Smooth muscle cell (in vitro differentiated cells): ENCODE measurements around the gene OR4D2. TPM values are rescaled to one million over a fixed set of nuclear protein-coding genes. Genes with fewer than 3 reads are reported as not detected.

Experiments
- DNase-seq: peaks from one replicate; lab custom pipeline; 2025; ENCODE audit not compliant: unreplicated experiment; lab: John Stamatoyannopoulos, UW
- H2AFZ ChIP-seq: fragments of 200-600 bp; sonication (generic); 2 replicates; pipeline ENCODE4 v1.6.0; 2016; ENCODE audit warnings: antibody characterized with exemption, low read depth, mild to moderate bottlenecking
- H3F3A ChIP-seq: fragments of 200-600 bp; sonication (generic); 2 replicates; pipeline ENCODE4 v1.6.0; 2017; ENCODE audit warnings: antibody characterized with exemption, low read depth
- H3K27ac ChIP-seq: fragments of 200-600 bp; sonication (generic); 2 replicates; pipeline ENCODE4 v1.5.1; 2016; ENCODE audit warnings: low read depth, mild to moderate bottlenecking
- H3K27me3 ChIP-seq: fragments of 200-600 bp; sonication (generic); 2 replicates; pipeline ENCODE4 v1.6.1; 2016; ENCODE audit warnings: low read depth, mild to moderate bottlenecking
- H3K36me3 ChIP-seq: fragments of 200-600 bp; sonication (generic); 2 replicates; pipeline ENCODE4 v1.5.1; 2016; ENCODE audit warnings: low read depth
- H3K4me1 ChIP-seq: fragments of 200-600 bp; sonication (generic); 2 replicates; pipeline ENCODE4 v1.5.1; 2016; ENCODE audit warnings: low read depth
- H3K4me2 ChIP-seq: fragments of 200-600 bp; sonication (generic); 2 replicates; pipeline ENCODE4 v1.6.0; 2016; ENCODE audit warnings: mild to moderate bottlenecking
- H3K4me3 ChIP-seq: fragments of 200-600 bp; sonication (generic); 2 replicates; pipeline ENCODE4 v1.5.1; 2016; ENCODE audit warnings: mild to moderate bottlenecking
- H3K79me2 ChIP-seq: fragments of 200-600 bp; sonication (generic); 2 replicates; pipeline ENCODE4 v1.6.0; 2016; ENCODE audit warnings: low read depth, mild to moderate bottlenecking
- H3K9ac ChIP-seq: fragments of 200-600 bp; sonication (generic); 2 replicates; pipeline ENCODE4 v1.6.0; 2016; ENCODE audit warnings: low read depth
- H3K9me3 ChIP-seq: fragments of 200-600 bp; sonication (generic); replicated peaks from 2 replicates; pipeline ENCODE4 v1.5.1; 2016; ENCODE audit warnings: low read depth
- H4K20me1 ChIP-seq: fragments of 200-600 bp; sonication (generic); 2 replicates; pipeline ENCODE4 v1.6.0; 2016; ENCODE audit warnings: low read depth
- WGBS: methylation state at CpG from one replicate; pipeline ENCODE4 v1.1.7; 2016; ENCODE audit warnings: low lambda C conversion rate; 5-methylcytosine and 5-hydroxymethylcytosine counted together
- polyA plus RNA-seq: library from polyadenylated mRNA; unstranded; fragments of >200 nt; fragmentation: Nextera tagmentation; extraction: Ambion mirVana; gene quantifications from 2 replicates; pipeline ENCODE4 v1.2.1, GENCODE V29; 2016
- total RNA-seq: library from RNA; depleted of rRNA; stranded (reverse); fragments of >200 nt; gene quantifications from 2 replicates; pipeline ENCODE4 v1.2.3, GENCODE V29; 2014
- TF ChIP-seq, protein P1 (sequence below): fragments of 200-600 bp; sonication (generic); IDR thresholded peaks from 2 replicates; pipeline ENCODE4 v1.5.1; 2017; ENCODE audit warnings: borderline replicate concordance, mild to moderate bottlenecking, antibody characterized with exemption; ENCODE audit not compliant: insufficient read depth, poor library complexity, severe bottlenecking

OR4D2 gene
- total and polyA plus RNA-seq, 2 experiments from 2014 or later, result not detected

DNA sequence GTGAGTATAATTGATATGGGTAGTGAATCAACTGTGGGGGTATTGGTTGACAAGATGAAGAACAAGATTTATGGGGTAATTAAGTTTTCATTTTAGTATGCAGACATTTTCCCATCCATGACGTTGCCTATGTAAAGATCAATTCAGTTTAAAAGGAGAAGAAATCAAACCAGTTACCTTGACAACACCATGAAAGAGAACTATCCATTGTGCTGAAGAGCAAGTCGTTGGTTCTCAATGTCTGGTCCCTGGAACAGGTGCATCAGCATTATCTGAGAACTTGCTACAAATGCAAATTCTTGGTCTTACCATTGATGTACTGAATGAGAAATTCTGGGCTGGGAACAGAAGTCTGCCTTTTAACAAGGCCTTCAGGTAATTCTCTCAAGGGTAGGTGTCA lies 801 bp upstream of the OR4D2 start:
- H3K36me3 ChIP-seq, result no peaks in the 10 kb centered on the region
- no peak overlapping the region for H2AFZ ChIP-seq
- no peak overlapping the region for H3K4me2 ChIP-seq
- H3K27ac ChIP-seq, result no peak overlapping the region
- H3K4me3 ChIP-seq, result no peak overlapping the region
- peaks cover 66% of the 10 kb centered on the region for H3K27me3 ChIP-seq
- no peak overlapping the region for H3K9ac ChIP-seq
- no peaks in the 10 kb centered on the region for H3K79me2 ChIP-seq
- no peak for DNase-seq
- H4K20me1 ChIP-seq, result no peaks in the 10 kb centered on the region
- TF ChIP-seq, protein P1, sequence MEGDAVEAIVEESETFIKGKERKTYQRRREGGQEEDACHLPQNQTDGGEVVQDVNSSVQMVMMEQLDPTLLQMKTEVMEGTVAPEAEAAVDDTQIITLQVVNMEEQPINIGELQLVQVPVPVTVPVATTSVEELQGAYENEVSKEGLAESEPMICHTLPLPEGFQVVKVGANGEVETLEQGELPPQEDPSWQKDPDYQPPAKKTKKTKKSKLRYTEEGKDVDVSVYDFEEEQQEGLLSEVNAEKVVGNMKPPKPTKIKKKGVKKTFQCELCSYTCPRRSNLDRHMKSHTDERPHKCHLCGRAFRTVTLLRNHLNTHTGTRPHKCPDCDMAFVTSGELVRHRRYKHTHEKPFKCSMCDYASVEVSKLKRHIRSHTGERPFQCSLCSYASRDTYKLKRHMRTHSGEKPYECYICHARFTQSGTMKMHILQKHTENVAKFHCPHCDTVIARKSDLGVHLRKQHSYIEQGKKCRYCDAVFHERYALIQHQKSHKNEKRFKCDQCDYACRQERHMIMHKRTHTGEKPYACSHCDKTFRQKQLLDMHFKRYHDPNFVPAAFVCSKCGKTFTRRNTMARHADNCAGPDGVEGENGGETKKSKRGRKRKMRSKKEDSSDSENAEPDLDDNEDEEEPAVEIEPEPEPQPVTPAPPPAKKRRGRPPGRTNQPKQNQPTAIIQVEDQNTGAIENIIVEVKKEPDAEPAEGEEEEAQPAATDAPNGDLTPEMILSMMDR, result no peak
- H3F3A ChIP-seq, result no peaks in the 10 kb centered on the region
- 33% methylated on average over 2 of the region's 2 CpGs for WGBS
- H3K9me3 ChIP-seq, result no peaks in the 10 kb centered on the region
- H3K4me1 ChIP-seq, result no peaks in the 10 kb centered on the region

DNA sequence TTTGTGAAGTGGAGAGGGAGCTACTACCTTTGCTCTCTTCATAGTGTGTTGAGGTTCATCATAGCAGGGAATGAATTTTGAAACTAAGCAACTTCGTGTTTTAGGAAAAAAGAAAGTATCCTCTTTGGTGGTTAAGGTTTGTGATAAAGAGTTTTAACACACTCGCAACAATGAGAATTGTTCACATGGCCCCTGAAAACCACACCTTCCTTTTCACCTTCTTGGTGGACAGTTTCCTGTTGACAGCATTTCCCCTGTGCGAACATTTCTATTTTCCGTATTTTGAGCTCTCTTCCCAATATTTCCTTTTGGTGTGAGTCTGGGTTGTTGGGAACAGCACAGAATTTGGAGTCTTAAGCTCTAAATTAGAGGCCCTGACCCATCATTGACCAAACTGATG lies 3.8 kb downstream of the OR4D2 start:
- Histone ChIP-seq H4K20me1 (no peaks in the 10 kb centered on the region), H3K27ac (no peak overlapping the region), H3K9me3 (no peaks in the 10 kb centered on the region), H3K4me1 (no peaks in the 10 kb centered on the region), H3K79me2 (no peaks in the 10 kb centered on the region), H2AFZ (no peak overlapping the region), H3F3A (no peaks in the 10 kb centered on the region), H3K36me3 (no peaks in the 10 kb centered on the region), H3K4me2 (no peak overlapping the region), H3K27me3 (peaks cover 29% of the 10 kb centered on the region), H3K9ac (no peak overlapping the region), H3K4me3 (no peak overlapping the region)
- no peak for DNase-seq
- WGBS, result 66% methylated on average over 4 of the region's 4 CpGs
- TF ChIP-seq, protein P1, result no peak

- no peak overlapping the region for H3K9ac ChIP-seq
- H3K4me2 ChIP-seq, result no peak overlapping the region
- no peak for DNase-seq
- TF ChIP-seq, protein P1, result peak; percentile 8
- peaks cover 29% of the 10 kb centered on the region for H3K27me3 ChIP-seq
- no peak overlapping the region for H3K4me3 ChIP-seq
- H3K9me3 ChIP-seq, result no peaks in the 10 kb centered on the region
- 42% methylated on average over 2 of the region's 2 CpGs for WGBS
- H4K20me1 ChIP-seq, result no peaks in the 10 kb centered on the region
- no peaks in the 10 kb centered on the region for H3K4me1 ChIP-seq
- no peak overlapping the region for H3K27ac ChIP-seq
- no peaks in the 10 kb centered on the region for H3F3A ChIP-seq
- H2AFZ ChIP-seq, result no peak overlapping the region
- H3K79me2 ChIP-seq, result no peaks in the 10 kb centered on the region
- H3K36me3 ChIP-seq, result no peaks in the 10 kb centered on the region
Measured at GRCh38 chr17:58172369-58173071, 5.7 kb downstream of the OR4D2 start.

DNA sequence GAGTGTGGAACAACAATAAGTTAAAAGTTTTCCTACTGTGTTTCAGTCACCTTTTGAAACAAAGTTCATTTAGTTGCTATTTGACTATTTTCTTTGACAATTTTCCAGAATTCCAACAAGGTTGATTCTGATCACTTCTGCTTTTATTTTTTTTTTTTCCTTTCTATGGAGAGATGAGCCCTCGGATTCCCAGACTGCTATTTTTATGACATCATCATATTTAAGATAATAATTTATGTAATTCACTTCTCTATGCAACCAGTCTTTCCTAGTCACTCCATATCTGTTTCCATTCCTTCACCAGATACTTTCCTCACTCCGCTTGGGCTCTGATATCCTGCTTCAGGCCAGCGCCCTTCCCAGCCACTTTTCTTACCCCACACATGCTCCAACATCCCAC lies 8.1 kb downstream of the OR4D2 start:
- 54% methylated on average over 3 of the region's 3 CpGs for WGBS
- H2AFZ ChIP-seq, result no peak overlapping the region

More for the DNA sequence above, 8.1 kb downstream of the OR4D2 start:
- Histone ChIP-seq H3K27me3 (peaks cover 11% of the 10 kb centered on the region), H3K9me3 (no peaks in the 10 kb centered on the region), H3K36me3 (no peaks in the 10 kb centered on the region), H3K4me2 (no peak overlapping the region), H3K27ac (no peak overlapping the region), H3K9ac (no peak overlapping the region), H3K79me2 (no peaks in the 10 kb centered on the region), H3F3A (no peaks in the 10 kb centered on the region), H4K20me1 (no peaks in the 10 kb centered on the region), H3K4me3 (no peak overlapping the region), H3K4me1 (no peaks in the 10 kb centered on the region)
- TF ChIP-seq, protein P1, result no peak
- DNase-seq, result no peak
